ENCODE measurements around the gene SYNRG. TPM values are rescaled to one million over a fixed set of nuclear protein-coding genes. Genes with fewer than 3 reads are reported as not detected.
A peak's percentile ranks its signal among the peaks of the same experiment; 100 is the strongest.

The SYNRG gene
- polyA plus RNA-seq, 1 donor (not counting 4 experiments of a cell fraction or from before 2014, with no cell fraction given) = 9.2 TPM

DNA sequence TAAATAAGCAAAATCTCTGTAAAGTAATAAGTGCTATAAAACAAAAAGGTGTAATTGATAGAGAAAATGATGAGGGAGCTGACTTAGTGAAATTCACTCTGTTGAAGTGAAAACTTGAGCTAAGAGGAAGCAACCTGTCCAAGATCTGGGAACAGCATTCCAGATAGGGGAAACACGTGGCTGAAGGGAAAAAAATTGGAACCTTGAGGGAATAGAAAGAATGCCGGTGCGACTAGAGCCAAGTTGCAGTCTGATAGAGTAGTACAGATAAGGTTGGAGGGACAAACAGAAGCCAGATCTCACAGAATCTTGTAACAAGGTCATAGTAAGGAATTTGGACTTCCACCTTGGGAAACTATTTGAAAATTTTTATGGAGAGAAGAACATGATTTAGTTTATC is 34.7 kb upstream of the SYNRG start:
- FAIRE-seq (no peak), DNase-seq (ENCODE audit: low read depth, low spot score) (no peak)
- H3K36me3 ChIP-seq (ENCODE audit: control insufficient read depth in 2 of 2, extremely low read depth in 1 of 2, insufficient read depth in 2 of 2, low read length in 2 of 2) = peaks cover 4% of the 10 kb centered on the region in 2 experiments
- TF ChIP-seq CTCF (optimal IDR thresholded peaks at IDR 0.05 in 1 of 3, IDR thresholded peaks at IDR 0.05 in 1 of 3, conservative IDR thresholded peaks at IDR 0.05 in 1 of 3; ENCODE audit: extremely low read depth in 1 of 3, insufficient read depth in 2 of 3, low read length in 3 of 3) = no peak
- TF ChIP-seq EZH2 (IDR thresholded peaks at IDR 0.05; ENCODE audit: low read length) = no peak
- H3K9me1 ChIP-seq (ENCODE audit: control insufficient read depth, extremely low read depth, insufficient read depth, low read length) = no peaks in the 10 kb centered on the region
- dilution Hi-C loops (cut with MboI; ENCODE audit: extremely low pct_ligation_motif_present, low sequenced_read_pairs) = no loop called here
- peak overlapping the region; percentile 97 for H3K9ac ChIP-seq (ENCODE audit: control insufficient read depth, extremely low read depth, insufficient read depth, low read length)
- peaks cover 32% of the 10 kb centered on the region for H3K79me2 ChIP-seq (ENCODE audit: control insufficient read depth, insufficient read depth, low read length)
- no peaks in the 10 kb centered on the region for H3K9me3 ChIP-seq (ENCODE audit: control insufficient read depth, low read depth, low read length)
- H3K27ac ChIP-seq (ENCODE audit: control insufficient read depth, insufficient read depth, low read length) = peak overlapping the region; percentile 93
- peak overlapping the region; percentile 78 for H2AFZ ChIP-seq (ENCODE audit: control insufficient read depth, low read length)
- H3K4me3 ChIP-seq (ENCODE audit: control insufficient read depth in 2 of 3, extremely low read depth in 1 of 3, insufficient read depth in 2 of 3, low read depth in 1 of 3, low read length in 3 of 3) = peak overlapping the region; percentile 69 to 79 (median 72)
- H4K20me1 ChIP-seq (ENCODE audit: control insufficient read depth, extremely low read depth, insufficient read depth, low read length) = no peaks in the 10 kb centered on the region
- peaks cover 18% of the 10 kb centered on the region for H3K4me1 ChIP-seq (ENCODE audit: control insufficient read depth, extremely low read depth, insufficient read depth, low read length)
- no peaks in the 10 kb centered on the region for H3K27me3 ChIP-seq (ENCODE audit: control insufficient read depth, extremely low read depth, insufficient read depth, low read length)
- peak overlapping the region; percentile 87 for H3K4me2 ChIP-seq (ENCODE audit: control insufficient read depth, extremely low read depth, insufficient read depth, low read depth, low read length)

DNA sequence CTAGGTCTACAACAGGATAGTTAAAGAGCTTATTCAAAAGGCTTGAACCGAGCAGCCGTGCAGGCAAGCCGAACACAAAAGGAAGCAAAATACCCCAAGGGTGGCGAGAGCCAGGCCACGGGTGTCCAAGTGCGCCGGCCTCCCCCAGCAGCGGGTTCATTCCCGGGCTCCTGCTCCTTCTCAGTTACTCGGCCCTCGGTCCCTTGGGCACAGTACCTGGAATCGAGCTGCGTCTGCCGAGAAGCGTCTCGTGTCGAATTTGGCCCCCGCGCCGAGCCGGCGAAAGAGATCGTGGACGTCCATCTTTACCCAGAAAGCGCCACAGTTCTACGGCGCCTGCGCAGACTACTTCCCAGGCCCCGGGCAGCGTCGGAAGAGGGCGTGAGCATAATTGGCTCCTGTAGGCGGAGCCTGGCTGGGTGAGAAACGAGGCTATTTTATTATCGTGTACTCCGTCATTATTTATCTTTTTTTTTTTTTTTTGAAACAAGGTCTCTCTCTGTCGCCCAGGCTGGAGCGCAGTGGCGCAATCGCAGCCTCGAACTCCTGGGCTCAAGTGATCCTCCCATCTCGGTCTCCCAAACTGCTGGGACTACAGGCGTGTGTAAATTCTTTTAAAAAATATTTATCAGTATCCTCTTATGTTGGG is 34.0 kb upstream of the SYNRG start, which contains the start of gene DDX52:
Gene DDX52, minus strand, starts transcription at position 329 of the 649 bp plus-strand sequence. Its CDS starts 26 bp downstream, at position 303.
- peak within 1 kb of the TSS; percentile 69 to 79 (median 72) for H3K4me3 ChIP-seq (ENCODE audit: control insufficient read depth in 2 of 3, extremely low read depth in 1 of 3, insufficient read depth in 2 of 3, low read depth in 1 of 3, low read length in 3 of 3)
- H3K27ac ChIP-seq (ENCODE audit: control insufficient read depth, insufficient read depth, low read length) = peak within 1 kb of the TSS; percentile 93
- no peak for FAIRE-seq
- peaks cover 34% of the 10 kb centered on the region for H3K79me2 ChIP-seq (ENCODE audit: control insufficient read depth, insufficient read depth, low read length)
- no peaks in the 10 kb centered on the region for H3K9me3 ChIP-seq (ENCODE audit: control insufficient read depth, low read depth, low read length)
- peak within 1 kb of the TSS; percentile 87 for H3K4me2 ChIP-seq (ENCODE audit: control insufficient read depth, extremely low read depth, insufficient read depth, low read depth, low read length)
- H3K27me3 ChIP-seq (ENCODE audit: control insufficient read depth, extremely low read depth, insufficient read depth, low read length) = no peaks in the 10 kb centered on the region
- TF ChIP-seq CTCF (optimal IDR thresholded peaks at IDR 0.05 in 1 of 3, IDR thresholded peaks at IDR 0.05 in 1 of 3, conservative IDR thresholded peaks at IDR 0.05 in 1 of 3; ENCODE audit: extremely low read depth in 1 of 3, insufficient read depth in 2 of 3, low read length in 3 of 3) = no peak
- no peak for TF ChIP-seq EZH2 (IDR thresholded peaks at IDR 0.05; ENCODE audit: low read length)
- peaks cover 4% of the 10 kb centered on the region in 2 experiments for H3K36me3 ChIP-seq (ENCODE audit: control insufficient read depth in 2 of 2, extremely low read depth in 1 of 2, insufficient read depth in 2 of 2, low read length in 2 of 2)
- peak within 1 kb of the TSS; percentile 89 for H2AFZ ChIP-seq (ENCODE audit: control insufficient read depth, low read length)
- peaks cover 12% of the 10 kb centered on the region for H3K4me1 ChIP-seq (ENCODE audit: control insufficient read depth, extremely low read depth, insufficient read depth, low read length)
- no peaks in the 10 kb centered on the region for H3K9me1 ChIP-seq (ENCODE audit: control insufficient read depth, extremely low read depth, insufficient read depth, low read length)
- dilution Hi-C loops (cut with MboI; ENCODE audit: extremely low pct_ligation_motif_present, low sequenced_read_pairs) = no loop called here
- H3K9ac ChIP-seq (ENCODE audit: control insufficient read depth, extremely low read depth, insufficient read depth, low read length) = peak within 1 kb of the TSS; percentile 97
- DNase-seq (ENCODE audit: low read depth, low spot score) = peak; percentile 56
- H4K20me1 ChIP-seq (ENCODE audit: control insufficient read depth, extremely low read depth, insufficient read depth, low read length) = no peaks in the 10 kb centered on the region
